NCI-H82 treated with DMSO at 0.1 percent for 48 hours (cell line): ENCODE data around the gene UNC79.
A peak's percentile ranks its signal among the peaks of the same experiment; 100 is the strongest.

Experiments used
- DNase-seq: peaks from one replicate; lab custom pipeline; 2025; ENCODE audit not compliant: unreplicated experiment; lab: John Stamatoyannopoulos, UW

UNC79 gene

DNA sequence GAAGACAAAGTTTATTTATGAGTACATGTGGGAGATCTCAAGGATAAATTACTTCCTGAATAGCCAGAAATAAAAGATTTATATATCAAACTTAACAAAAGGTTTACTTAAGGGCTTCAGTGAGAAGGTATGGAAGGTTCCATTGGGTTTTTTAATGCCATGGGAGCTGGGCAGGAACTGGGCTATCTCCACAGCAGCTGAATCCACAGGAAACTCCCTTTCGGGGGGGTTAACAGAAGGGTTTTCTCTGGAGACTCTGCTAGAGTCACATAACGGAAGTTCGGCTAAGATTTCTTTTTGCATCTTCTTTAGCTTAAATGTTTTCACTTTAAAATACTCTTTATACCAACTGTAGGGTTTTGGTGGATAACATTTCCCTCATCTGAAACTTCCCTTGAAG, 113.5 kb downstream of the UNC79 start:
- DNase-seq = no peak

DNA sequence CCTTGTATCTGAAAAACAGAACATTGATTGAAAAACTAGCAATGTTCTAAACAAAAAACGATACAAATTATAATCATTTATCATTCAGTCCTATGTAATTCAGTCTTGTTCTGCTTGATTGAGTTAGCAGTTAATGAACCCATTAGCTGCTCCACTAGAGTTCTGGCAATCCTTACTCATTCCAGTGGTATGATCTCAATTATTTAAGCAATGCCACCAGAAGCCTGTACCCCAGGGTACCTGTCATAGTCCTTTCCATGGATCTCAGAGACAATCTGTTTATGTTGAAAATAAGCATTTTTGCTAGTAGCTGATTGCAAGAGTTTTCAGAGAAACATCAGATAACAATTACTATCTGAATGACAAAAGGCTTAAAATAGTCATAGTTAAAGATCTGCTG, 115.9 kb downstream of the UNC79 start:
- DNase-seq = no peak

DNA sequence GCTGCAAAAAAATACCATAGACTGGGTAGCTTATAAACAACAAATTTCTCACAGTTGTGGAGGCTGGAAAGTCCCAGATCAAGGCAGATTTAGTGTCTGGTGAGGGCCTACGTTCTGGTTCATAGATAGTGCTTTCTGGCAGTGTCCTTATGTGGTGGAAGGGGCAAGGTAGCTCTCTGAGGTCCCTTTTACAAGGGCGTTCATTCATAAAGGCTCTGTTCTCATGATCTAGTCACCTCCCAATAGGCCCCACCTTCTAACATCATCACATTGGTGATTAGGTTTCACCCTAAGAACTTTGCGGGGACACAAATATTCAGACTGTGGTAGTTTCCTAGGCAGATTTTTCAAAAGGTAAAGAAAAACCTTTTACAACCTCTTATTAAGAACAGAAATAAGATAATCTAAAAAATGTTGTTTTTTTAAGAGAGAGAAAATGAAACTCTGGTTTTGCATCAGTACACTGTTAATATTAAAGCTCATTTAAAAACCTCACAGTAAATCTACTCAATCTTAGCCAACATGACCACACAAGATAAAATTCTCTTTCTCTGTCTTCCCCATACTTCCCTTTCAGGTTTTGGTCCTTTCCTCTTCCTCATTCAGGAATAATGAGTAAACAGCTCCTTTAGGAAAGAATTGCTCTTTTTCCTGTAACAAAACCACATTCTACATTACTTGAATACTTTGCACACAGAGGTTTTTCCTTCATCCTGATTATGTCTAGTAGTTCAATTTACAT, 117.5 kb downstream of the UNC79 start:
- DNase-seq = no peak

DNA sequence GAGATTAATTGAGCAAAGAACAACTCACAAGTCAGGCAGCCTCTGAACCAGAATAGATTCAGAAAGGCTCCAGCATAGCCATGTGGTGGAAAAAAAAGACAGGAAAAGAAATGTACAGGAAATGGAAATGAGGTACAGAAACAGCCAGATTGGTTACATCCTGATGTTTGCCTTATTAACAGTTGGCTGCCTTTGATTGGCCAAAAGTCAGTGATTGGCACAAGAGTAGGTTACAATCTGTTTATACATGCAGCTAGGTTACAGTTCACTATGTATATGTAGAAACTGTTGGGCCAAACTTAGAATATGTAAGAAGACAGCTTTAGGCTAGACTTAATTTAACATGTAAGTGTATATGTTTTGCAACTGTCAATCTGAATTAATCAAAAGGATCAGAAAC, 118.9 kb downstream of the UNC79 start:
- no peak for DNase-seq

DNA sequence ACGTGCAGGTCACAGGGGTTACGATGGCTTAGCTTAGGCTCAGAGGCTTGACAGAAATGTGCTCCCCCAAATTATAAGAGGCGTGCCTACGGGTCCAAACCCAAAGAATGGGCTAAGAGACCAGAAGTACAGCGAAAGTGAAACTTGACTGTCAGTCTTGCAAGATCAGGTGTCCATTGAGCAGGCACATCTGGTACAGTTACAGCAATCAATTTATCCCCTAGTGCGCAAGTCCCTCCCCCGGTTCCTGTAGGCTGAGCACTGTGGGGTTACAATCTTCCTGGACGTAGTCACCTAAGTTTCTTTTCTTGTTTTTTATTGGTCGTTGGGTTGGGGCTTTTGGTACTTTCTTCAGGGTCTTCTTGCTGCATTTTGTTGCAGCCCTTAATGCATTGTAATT, 134.2 kb downstream of the UNC79 start:
- DNase-seq = no peak

DNA sequence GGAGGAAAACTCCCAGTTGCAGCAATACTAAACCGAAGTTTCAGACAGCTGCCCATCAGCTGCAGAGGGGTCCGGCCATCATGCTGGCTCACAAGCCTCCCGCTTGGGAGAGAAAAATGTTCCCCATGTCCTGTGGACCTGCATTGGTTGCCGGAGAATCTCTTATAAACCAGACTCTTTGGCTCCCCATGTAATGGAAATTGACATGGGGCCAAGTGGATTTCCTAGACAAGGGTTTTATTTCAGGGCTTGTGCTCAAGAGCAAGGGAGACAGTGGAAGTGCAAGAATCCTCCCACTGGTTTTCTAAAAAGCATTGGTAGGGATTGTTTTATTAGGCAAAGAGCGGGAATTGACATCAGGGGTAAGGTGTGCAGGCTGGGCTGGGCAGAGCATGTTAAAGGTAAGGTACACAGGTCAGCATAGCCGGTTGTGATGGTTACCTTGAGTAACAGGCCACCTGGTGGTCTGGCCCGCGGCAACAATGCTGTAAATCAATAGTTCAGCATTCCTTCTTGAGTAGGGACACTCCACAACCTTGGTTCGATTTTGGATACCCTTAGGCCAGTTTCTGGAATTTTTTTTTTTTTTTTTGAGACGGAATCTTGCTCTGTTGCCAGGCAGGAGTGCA, 135.4 kb downstream of the UNC79 start:
- DNase-seq = no peak

DNA sequence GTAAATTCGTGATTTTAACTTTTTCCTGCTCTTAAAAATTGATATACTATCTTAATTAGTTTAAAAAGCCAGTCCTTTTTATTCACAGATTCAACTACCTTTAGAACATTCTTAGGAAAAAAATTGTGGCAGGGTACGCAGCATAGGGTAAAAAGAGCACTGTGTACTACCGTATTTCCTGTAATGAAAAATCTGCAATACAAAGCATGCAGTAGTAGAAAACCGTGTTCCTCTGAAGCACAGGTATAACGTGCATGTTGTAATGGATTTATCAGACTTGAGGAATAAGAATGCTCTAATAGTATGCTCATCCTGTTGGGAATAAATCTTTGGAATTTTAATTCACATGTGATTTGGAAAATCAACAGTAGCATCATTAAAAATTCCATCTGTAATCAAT, 140.5 kb downstream of the UNC79 start:
- DNase-seq = no peak

DNA sequence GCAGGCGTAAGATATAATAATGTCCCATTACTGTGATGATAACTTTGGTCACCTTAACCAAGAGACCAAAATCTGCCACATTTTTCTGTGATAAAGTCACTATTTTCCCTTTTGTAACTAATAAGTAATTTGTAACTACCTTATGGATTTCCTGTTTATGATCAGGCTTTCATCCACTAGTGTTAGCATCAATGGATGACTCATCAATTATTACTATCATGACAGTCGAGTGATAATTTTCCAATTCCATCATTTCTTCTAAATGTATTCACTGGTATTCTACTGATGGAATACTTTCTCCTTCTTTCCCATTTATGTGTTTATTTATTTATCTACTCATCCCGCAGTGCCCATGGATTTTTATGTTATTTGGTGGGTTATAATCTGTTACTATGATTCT, 148.4 kb downstream of the UNC79 start:
- DNase-seq = no peak

DNA sequence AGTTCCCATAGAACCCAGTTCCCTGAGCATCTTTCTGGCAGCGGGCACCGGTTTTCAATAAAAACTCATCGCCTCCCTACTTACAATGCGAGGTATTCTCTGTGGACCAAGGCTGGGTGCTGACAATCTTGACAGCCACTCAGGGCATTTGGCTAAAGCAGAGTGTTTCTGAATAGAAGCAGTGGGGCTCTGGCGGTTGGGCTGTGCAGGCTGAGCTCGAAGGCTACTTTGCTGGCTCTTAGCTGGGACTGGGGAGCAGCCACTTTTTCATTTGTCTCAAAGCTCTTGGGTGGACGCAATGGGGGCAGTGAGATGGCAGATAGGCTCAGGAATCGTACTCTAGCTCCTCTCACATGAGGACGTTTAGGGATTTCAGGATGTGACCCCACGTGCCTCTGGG, 151.8 kb downstream of the UNC79 start:
- no peak for DNase-seq

DNA sequence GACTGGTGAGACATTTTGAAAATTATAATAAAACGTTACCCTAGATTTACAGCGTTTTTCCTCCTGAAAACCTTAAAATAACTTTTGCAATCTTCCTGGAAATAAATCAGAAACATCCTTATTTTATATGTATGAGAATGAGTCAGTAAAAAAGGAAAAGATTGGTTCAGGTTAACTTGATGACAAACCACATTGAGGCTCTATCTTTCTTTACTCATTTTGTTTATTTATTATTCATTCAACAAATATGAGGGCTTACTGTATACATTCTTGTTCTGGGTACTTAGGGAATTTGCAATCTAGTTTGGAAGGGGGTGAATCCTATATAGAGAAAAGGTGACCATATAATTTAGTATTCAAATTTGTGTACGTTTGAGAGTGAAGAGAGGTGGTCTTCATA, 156.6 kb downstream of the UNC79 start:
- no peak for DNase-seq

DNA sequence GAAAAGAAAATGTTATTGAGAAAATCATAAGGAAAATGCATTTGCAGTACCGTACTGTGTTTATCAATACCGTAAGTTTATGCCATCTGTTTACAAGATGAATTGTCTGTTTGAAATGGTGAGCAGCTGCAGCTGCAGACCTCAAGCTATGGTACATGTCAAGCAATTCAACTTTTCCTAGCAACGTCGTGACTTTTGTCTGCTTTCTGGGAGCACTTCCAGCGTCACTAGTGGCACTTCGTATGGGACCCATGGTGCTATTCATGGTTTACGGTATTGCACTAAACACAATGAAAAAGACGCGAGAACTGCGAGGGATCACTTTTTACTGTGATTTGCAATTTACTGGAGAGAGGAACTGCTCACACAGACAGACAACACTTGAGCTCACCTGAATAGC, 160.8 kb downstream of the UNC79 start:
- no peak for DNase-seq

DNA sequence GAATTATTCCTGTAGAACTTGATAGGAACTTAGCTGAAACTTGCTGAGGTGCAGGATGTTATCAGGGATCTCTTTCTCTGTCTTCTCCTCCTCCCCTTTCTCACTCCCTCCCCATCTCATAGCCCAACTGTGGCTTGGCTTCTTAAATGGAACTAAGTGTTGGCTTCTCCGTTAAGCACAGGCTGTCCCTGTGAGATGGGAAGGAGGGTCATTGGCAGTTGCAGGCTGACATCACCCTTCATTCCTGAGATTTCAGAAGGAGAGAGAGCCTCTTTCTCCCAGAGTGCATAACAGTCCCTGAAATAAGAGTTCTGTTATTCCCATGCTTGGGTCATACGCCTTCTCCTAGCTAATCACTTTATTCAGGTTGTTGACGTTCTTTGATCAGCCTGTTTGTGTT, 162.0 kb downstream of the UNC79 start:
- DNase-seq = no peak

DNA sequence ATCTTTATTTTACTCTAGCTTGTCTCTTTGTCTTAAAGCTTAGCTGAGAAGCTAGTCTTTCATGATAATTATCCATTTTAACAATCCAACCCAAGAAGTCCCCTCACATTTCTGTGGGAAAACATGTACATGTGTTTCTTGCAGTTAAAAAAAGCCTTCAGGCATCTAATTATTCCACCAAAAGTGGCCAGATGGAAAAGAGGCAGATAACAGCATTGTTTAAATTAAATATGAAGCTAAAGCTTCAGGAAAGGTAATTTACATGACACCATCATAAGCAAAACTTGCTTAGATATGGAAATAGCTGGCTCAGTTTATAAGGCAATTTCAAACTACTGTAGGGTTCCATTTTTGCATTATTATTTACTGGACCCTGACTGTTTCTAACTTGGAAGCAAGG, 175.4 kb downstream of the UNC79 start:
- no peak for DNase-seq

DNA sequence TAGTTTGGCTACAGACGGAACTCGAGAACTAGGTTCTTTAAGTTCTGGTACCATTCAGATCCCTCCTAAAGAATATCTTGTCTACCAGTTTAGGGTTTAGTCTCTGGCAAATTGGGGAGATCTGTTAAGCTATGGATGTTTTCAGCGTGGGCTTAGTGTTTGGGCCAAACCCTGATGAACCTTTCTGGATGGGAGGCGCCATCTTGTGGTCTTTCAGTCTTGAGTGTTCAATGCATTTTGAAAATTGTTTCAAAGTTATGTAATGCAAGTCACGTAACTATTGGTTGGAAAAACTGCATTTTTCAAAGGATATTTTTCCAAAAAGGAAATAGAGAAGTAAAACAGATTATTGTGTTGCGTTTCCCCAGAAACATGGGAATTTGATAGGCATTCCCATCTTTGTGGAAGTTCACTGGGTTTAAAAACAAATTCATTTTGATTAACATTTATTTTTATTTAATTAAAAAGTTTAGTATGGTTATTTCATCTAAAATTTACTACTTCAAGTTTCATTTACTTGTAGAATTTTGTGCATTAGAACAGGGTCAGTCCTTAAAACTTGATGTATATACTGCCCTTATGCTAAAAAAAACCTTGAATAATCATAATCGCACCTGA, 188.5 kb downstream of the UNC79 start:
- DNase-seq = peak; percentile 5

DNA sequence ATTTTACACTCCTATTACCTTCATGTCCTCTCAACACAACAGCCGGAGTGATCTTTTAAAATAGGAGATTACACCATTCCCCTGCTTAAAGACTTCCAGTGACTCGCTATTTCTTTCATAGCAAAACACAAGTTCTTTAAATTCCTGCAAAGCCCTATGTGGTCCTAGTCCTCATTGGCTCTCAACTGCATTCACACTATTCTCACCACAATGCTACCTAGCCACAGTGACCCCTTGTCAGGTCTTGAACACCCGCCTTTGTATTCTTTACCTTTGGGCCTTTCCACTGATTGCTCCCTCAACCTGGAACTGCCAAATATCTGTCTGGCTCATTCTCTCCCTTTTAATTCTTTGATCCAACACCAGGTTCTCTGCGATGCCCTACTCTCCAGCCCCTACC, 197.3 kb downstream of the UNC79 start:
- no peak for DNase-seq

DNA sequence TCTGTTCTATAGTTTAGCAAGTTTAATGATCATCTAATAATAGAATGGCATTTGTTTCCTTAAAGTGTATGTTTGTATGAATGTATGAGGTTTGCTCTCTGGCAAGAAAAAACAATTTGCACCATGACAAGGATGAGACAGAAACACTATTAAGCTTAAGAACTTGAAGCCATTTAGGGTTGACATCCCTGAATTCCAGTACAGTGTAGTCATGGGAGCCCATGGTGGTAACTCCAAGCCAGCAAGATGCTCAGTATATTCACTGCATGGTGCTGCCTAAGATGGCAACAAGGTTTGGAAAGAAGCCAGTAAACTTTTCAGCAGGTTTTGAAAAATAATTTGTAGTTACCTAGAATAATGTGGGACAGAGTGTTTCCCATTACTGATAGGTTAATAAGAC, 198.9 kb downstream of the UNC79 start:
- no peak for DNase-seq

DNA sequence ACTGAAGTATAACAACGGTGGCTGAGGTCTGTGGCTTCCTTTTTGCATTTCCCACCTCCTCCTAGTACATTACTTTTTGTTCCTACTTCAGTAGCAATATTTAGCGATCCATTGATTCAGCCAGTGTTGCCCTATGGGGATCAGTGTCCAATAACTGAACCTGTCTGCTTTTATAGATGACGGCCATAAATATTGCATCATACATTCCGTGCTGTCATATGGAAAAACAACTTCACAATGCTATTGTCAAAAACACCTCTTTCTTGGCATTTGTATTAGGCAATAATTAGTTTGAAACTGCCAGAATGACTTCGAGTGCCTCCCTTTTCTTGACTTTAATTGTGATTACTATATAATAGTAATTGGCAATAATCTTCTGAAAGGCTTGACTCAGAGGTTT, 208.1 kb downstream of the UNC79 start:
- no peak for DNase-seq

DNA sequence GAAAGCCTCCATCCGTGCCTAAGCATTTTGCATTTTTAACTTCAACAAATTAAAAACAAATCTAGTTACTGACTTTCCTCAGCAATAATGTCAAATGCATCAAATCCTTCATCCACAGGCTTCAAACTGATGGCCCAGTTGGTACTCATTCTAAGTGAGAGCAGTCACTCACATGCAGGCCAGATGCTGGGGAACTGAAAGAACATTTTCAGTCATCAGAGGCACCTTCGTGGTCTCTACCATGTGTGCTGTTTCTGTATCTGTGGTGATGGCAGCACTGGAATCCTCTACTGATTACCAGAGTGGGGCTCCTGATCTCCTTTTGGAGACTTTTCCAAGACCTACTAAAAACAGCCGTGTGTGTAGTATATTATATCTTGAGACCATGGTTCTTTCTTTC, 212.4 kb downstream of the UNC79 start:
- DNase-seq = no peak

DNA sequence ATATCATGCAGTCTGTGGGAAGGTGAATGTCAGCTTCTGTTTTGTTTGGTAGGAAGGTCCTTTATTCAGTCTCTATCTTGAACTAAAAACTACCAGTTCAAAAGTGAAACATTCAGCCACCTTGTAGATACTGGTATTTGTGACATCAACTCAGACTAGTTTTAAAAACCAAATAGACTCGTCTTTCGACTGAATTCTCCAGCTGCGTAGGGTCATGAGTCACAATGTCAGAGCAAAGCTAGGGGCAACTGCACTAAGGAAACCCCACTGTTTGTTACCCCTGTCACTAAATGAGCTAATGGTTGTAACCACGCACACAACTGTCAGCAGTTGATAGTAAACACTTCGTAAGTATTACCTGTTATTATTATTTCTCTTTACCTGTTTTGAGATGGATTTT, 212.9 kb downstream of the UNC79 start:
- no peak for DNase-seq

DNA sequence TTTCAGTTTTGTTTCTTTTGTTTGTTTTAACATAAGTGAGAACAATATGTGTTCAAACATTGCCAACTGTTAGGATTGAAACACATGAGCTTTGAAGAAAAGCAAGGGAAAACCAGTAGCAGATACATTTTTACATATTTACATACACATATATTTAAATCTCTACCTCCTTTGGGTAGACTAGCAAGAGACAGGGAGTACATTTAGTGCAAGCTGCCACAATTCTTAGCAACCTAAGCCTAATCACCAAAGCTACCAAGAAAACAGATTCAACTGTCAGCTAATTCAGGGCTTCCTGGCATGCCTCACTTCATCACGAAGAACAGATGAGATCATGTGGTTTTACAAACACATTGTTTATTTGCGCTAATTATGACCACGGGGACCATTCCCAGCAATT, 214.5 kb downstream of the UNC79 start:
- no peak for DNase-seq

DNA sequence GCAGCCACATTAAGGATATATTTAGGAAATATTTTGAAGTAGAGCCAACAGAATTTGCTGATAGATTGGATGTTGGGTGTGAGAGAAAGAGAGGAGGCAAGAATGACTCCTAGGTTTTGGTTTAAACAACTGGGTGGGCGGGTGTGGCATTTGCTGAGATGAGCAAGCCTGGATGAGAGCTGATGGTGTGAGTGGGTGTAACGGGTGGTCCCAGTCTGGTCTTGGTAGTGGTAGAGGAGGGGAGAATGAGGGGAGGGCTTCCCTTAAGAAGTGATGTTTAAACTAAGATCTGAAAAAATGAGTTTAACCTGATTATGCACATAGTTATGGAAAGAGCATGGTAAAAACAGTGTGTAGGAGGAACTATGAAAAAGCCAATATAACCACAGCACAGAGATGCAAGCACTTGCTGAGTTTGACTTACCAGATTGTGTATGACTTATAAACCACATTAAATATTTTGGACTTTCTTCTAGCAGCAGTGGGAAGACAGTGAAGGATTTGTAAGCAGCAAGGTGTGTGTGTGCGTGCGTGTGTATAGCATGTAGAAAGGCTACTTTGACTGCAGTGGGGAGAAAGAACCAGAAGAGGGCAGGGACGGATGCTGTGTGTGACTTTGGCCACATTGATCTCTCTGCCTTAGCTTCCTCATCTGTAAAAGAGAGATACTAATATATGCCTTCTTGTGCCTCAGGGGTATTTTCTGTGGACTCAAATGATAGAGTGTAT, 217.9 kb downstream of the UNC79 start:
- no peak for DNase-seq

DNA sequence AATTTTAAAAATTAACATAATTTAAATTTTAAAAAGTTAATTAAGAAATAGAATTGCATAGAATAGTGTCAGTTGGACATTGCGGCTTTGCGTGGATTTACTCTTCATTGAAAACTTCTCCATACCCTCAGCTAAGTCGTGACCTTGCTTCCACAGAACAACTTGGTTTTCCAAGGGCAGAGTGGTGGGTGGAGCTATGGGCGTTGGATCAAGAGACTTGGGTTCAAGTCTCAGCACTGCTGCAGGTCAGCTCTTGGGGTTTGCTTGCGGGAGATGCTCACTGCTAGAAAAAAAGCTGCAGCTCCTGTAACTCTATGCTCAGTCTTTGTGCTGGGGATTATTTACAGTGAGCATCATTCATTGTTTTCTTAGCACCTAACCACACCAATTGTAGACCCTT, 223.9 kb downstream of the UNC79 start:
- no peak for DNase-seq
